ENCODE measurements around the gene BRD1.

DNA sequence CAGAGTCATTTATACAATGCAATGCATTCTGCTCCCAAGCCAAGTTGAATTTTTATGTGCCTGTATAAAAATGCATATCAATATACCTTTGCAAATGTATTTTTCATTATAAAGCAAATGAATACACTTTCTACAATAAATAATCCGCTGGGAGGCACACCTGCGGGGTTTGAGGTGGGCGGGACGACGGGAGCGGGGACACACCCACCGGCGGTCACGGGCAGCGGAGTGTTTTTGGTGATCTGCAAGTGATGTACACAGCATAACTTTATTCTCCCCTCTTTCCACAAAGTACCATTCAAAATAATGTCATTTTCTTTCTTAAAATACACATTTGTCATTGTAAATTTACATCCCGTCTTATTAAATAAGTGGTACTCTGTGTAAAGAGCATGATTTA, 54.1 kb downstream of the BRD1 start:
- TF ChIP-seq CTCF (IDR thresholded peaks at IDR 0.05), result no peak
- no peak for TF ChIP-seq ZFX (IDR thresholded peaks at IDR 0.05; ENCODE audit: borderline replicate concordance)

Measured in 22Rv1 (cell line).